Measurements from ENCODE around the gene FBXO38.

DNA sequence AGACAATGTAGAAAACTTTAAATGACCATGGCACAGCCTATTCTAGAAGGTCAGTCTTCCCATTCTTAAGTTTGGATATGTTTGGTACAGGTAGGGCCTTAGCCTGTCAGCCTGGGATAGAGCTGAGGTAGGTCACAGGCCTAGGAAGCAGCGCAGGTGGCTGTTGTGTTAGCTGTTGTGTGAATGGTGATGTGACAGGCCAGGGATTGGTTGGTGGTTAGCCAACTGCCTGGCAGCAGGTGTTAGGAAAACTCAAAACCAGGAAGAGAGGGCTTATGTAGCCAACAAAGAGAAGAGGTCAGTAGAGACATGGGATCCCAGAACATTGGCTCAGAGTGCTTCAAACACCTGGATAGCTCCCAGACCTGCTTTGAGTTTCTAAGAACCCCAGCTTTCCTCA is 84.2 kb downstream of the FBXO38 start:
- no peak for TF ChIP-seq CTCF (conservative IDR thresholded peaks at IDR 0.05)
- no peak for TF ChIP-seq ZFX (IDR thresholded peaks at IDR 0.05)
